HEK293 (cell line): ENCODE measurements around the gene C2CD4C.

Source experiments
- CTCF ChIA-PET: fragments of 350-600 bp; formaldehyde crosslinking; extraction: SDS; loops from one replicate; lab custom pipeline; 2021; ENCODE audit warnings: antibody characterized with exemption; lab: Yijun Ruan, JAX
- POLR2A ChIA-PET: fragments of 300-600 bp; formaldehyde crosslinking; extraction: SDS; loops from one replicate; lab custom pipeline; 2020; ENCODE audit warnings: antibody characterized with exemption, inconsistent platforms; lab: Yijun Ruan, JAX
- H3K27ac ChIP-seq: fragments of 200-500 bp; sonication (Bioruptor generic); 2 replicates; pipeline ENCODE4 v1.5.1; 2014; ENCODE audit warnings: low read depth, low read length, control low read depth, inconsistent platforms; ENCODE audit errors: extremely low read depth
- H3K36me3 ChIP-seq, 2 experiments: fragments of 200-500 bp in 1 of 2; sonication (Bioruptor generic) in 1 of 2; 1 replicate in 1 of 2; 2 replicates in 1 of 2; pipeline ENCODE4 v1.5.1; 2014 to 2017; ENCODE audit warnings: inconsistent platforms in 2 of 2, low read length in 2 of 2; ENCODE audit not compliant: control insufficient read depth in 2 of 2, insufficient read depth in 1 of 2
- H3K4me1 ChIP-seq: fragments of 200-500 bp; sonication (Bioruptor generic); 2 replicates; pipeline ENCODE4 v1.5.1; 2014; ENCODE audit warnings: mild to moderate bottlenecking, low read length, inconsistent platforms; ENCODE audit not compliant: control insufficient read depth, insufficient read depth
- H3K4me3 ChIP-seq: 2 replicates; pipeline ENCODE4 v1.5.1; 2011; ENCODE audit warnings: low read depth, mild to moderate bottlenecking, control low read depth, low read length, moderate library complexity
- H3K9me3 ChIP-seq: fragments of 200-500 bp; sonication (Bioruptor generic); 2 replicates; pipeline ENCODE4 v1.5.1; 2014; ENCODE audit warnings: low read depth, low read length, inconsistent platforms; ENCODE audit not compliant: control insufficient read depth, insufficient read depth
- GLIS1 ChIP-seq: fragments of 450-650 bp; formaldehyde crosslinking; IDR thresholded peaks from 2 replicates; pipeline ENCODE4 v1.5.1; 2016; ENCODE audit warnings: missing biosample characterization, missing genetic modification characterization
- GLIS2 ChIP-seq: fragments of 450-650 bp; formaldehyde crosslinking; IDR thresholded peaks from 2 replicates; pipeline ENCODE4 v1.5.1; 2016; ENCODE audit warnings: missing biosample characterization, missing genetic modification characterization
- KLF1 ChIP-seq: fragments of 450-650 bp; formaldehyde crosslinking; IDR thresholded peaks from 2 replicates; pipeline ENCODE4 v1.5.1; 2016; ENCODE audit warnings: missing biosample characterization, missing genetic modification characterization
- KLF10 ChIP-seq: fragments of 450-650 bp; IDR thresholded peaks from 2 replicates; pipeline ENCODE4 v1.5.1; 2018; ENCODE audit warnings: missing biosample characterization, mild to moderate bottlenecking, missing genetic modification characterization
- KLF8 ChIP-seq: fragments of 450-650 bp; formaldehyde crosslinking; IDR thresholded peaks from 2 replicates; pipeline ENCODE4 v1.5.1; 2016; ENCODE audit warnings: missing biosample characterization, missing genetic modification characterization
- MYNN ChIP-seq: fragments of 450-650 bp; formaldehyde crosslinking; IDR thresholded peaks from 2 replicates; pipeline ENCODE4 v1.5.1; 2016; ENCODE audit warnings: missing biosample characterization, missing genetic modification characterization, borderline replicate concordance
- TCF7L2 ChIP-seq: IDR thresholded peaks from 2 replicates; pipeline ENCODE4 v1.6.1; 2011; ENCODE audit warnings: low read depth, mild to moderate bottlenecking, inconsistent platforms, low read length, moderate library complexity, borderline replicate concordance
- TRIM28 ChIP-seq: IDR thresholded peaks from 2 replicates; pipeline ENCODE4 v1.6.1; 2011; ENCODE audit warnings: low read length, control low read depth, borderline replicate concordance
- ZBTB17 ChIP-seq: fragments of 450-650 bp; formaldehyde crosslinking; IDR thresholded peaks from 2 replicates; pipeline ENCODE4 v1.5.1; 2016; ENCODE audit warnings: missing biosample characterization, missing genetic modification characterization
- ZBTB48 ChIP-seq: fragments of 450-650 bp; formaldehyde crosslinking; IDR thresholded peaks from 2 replicates; pipeline ENCODE4 v1.5.1; 2016; ENCODE audit warnings: missing biosample characterization, missing genetic modification characterization
- ZBTB7A ChIP-seq: fragments of 450-650 bp; formaldehyde crosslinking; IDR thresholded peaks from 2 replicates; pipeline ENCODE4 v1.5.1; 2016; ENCODE audit warnings: low read depth, missing biosample characterization, missing genetic modification characterization
- ZEB2 ChIP-seq: fragments of 450-650 bp; formaldehyde crosslinking; IDR thresholded peaks from 2 replicates; pipeline ENCODE4 v1.5.1; 2016; ENCODE audit warnings: missing biosample characterization, missing genetic modification characterization
- ZNF112 ChIP-seq: fragments of 450-650 bp; formaldehyde crosslinking; IDR thresholded peaks from 2 replicates; pipeline ENCODE4 v1.5.0; 2017; ENCODE audit warnings: missing biosample characterization, missing genetic modification characterization
- ZNF18 ChIP-seq: fragments of 450-650 bp; formaldehyde crosslinking; IDR thresholded peaks from 2 replicates; pipeline ENCODE4 v1.5.1; 2016; ENCODE audit warnings: missing biosample characterization, missing genetic modification characterization
- ZNF2 ChIP-seq: fragments of 450-650 bp; formaldehyde crosslinking; IDR thresholded peaks from 2 replicates; pipeline ENCODE4 v1.5.1; 2016; ENCODE audit warnings: missing biosample characterization, missing genetic modification characterization
- ZNF350 ChIP-seq: fragments of 450-650 bp; formaldehyde crosslinking; IDR thresholded peaks from 2 replicates; pipeline ENCODE4 v1.5.0; 2017; ENCODE audit warnings: missing biosample characterization, mild to moderate bottlenecking, missing genetic modification characterization
- ZNF513 ChIP-seq: fragments of 450-650 bp; IDR thresholded peaks from 2 replicates; pipeline ENCODE4 v1.5.1; 2018; ENCODE audit warnings: missing biosample characterization, missing genetic modification characterization
- ZNF560 ChIP-seq: fragments of 450-650 bp; formaldehyde crosslinking; IDR thresholded peaks from 2 replicates; pipeline ENCODE4 v1.5.1; 2017; ENCODE audit warnings: missing biosample characterization, missing genetic modification characterization, borderline replicate concordance
- ZNF664 ChIP-seq: fragments of 450-650 bp; formaldehyde crosslinking; IDR thresholded peaks from 2 replicates; pipeline ENCODE4 v1.5.1; 2016; ENCODE audit warnings: missing biosample characterization, missing genetic modification characterization
- ZXDB ChIP-seq: fragments of 450-650 bp; formaldehyde crosslinking; IDR thresholded peaks from 2 replicates; pipeline ENCODE4 v1.5.1; 2016; ENCODE audit warnings: missing biosample characterization, missing genetic modification characterization
- TF ChIP-seq, protein P1 (sequence below): fragments of 450-650 bp; formaldehyde crosslinking; IDR thresholded peaks from 2 replicates; pipeline ENCODE4 v1.5.1; 2016; ENCODE audit warnings: missing biosample characterization, missing genetic modification characterization
- TF ChIP-seq, protein P2 (sequence below): fragments of 450-650 bp; formaldehyde crosslinking; IDR thresholded peaks from 2 replicates; pipeline ENCODE4 v1.5.1; 2017; ENCODE audit warnings: missing biosample characterization, missing genetic modification characterization

C2CD4C gene

DNA sequence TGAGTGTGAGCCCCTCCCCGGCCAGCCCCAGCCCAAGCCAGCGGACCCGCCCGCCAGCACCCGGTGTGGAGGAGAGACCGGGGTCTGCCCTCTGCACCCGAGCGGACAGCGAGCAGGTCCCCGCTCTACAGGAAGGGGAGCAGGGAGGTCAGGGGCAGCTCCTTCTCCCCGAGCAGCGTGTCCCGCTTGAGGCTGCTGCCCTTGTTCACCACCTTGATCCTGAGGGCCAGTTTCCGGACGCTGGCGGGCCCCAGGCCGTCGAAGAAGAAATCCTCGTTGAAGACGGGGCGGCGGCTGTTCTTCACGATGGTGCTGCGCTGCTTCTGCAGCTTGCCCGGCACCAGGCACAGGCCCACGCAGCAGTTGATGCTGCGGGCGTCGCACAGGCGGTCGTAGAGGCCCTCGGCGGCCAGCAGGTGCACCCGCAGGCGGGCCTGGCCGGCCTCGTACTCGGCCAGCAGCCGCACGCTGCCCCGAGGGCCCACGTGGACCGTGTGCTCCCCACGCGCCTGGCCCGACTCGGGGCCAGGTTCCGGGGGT lies 1.9 kb downstream of the C2CD4C start:
- peaks cover 10% of the 10 kb centered on the region for H3K4me1 ChIP-seq
- ChIA-PET CTCF (no interaction called here), POLR2A (no interaction called here)
- H3K4me3 ChIP-seq = no peak overlapping the region
- H3K27ac ChIP-seq = no peak overlapping the region
- TF ChIP-seq KLF1 (tag by site-specific recombination) (0 out of 2 replicates have a peak, but pooled peaks have one; percentile 34), ZNF2 (tag by site-specific recombination) (no peak)
- TF ChIP-seq, all 188 proteins: peak for 1
- Histone ChIP-seq H3K9me3 (no peaks in the 10 kb centered on the region), H3K36me3 (no peaks in the 10 kb centered on the region)

- no peaks in the 10 kb centered on the region for H3K36me3 ChIP-seq
- ChIA-PET CTCF (interaction anchor here (0.7 kb wide), 1 partner anchor 32 kb away, joined by 4 read pairs; no protein-coding TSS in a partner anchor), POLR2A (interaction anchor here (0.6 to 1.5 kb wide), 2 partner anchors 83 to 150 kb away, joined by 3 to 4 read pairs; no protein-coding TSS in a partner anchor)
- H3K4me1 ChIP-seq = peaks cover 10% of the 10 kb centered on the region
- H3K4me3 ChIP-seq = no peak overlapping the region
- TF ChIP-seq TCF7L2 (no peak), ZNF18 (tag by site-specific recombination) (peak; percentile 76; the same call in 1 of the 2 replicates), MYNN (no peak), GLIS2 (tag by site-specific recombination) (no peak), ZNF112 (tag by site-specific recombination) (no peak)
- H3K9me3 ChIP-seq = no peaks in the 10 kb centered on the region
- H3K27ac ChIP-seq = no peak overlapping the region
Measured at GRCh38 chr19:406135-406781, 2.7 kb downstream of the C2CD4C start.

- H3K4me1 ChIP-seq = peaks cover 10% of the 10 kb centered on the region
- no peaks in the 10 kb centered on the region for H3K36me3 ChIP-seq
- ChIA-PET CTCF (interaction anchor here (0.5 to 0.7 kb wide), 2 partner anchors 33 to 105 kb away, joined by 3 to 4 read pairs; no protein-coding TSS in a partner anchor), POLR2A (interaction anchor here (0.6 to 1.5 kb wide), 2 partner anchors 84 to 150 kb away, joined by 3 to 4 read pairs; no protein-coding TSS in a partner anchor)
- no peak overlapping the region for H3K4me3 ChIP-seq
- H3K27ac ChIP-seq = no peak overlapping the region
- no peaks in the 10 kb centered on the region for H3K9me3 ChIP-seq
- TF ChIP-seq ZBTB48 (tag by site-specific recombination) (peak; percentile 40; the same call in 1 of the 2 replicates), KLF10 (tag by site-specific recombination) (no peak), ZNF513 (tag by site-specific recombination) (peak; percentile 45; the same call in 1 of the 2 replicates), ZNF664 (tag by site-specific recombination) (no peak), ZEB2 (tag by site-specific recombination) (peak; percentile 45; the same call in 1 of the 2 replicates), ZNF350 (tag by site-specific recombination) (no peak), ZNF560 (no peak), KLF1 (tag by site-specific recombination) (peak; percentile 65), ZBTB7A (no peak), KLF8 (tag by site-specific recombination) (0 out of 2 replicates have a peak, but pooled peaks have one; percentile 4), GLIS1 (peak; percentile 97), TRIM28 (no peak), ZBTB17 (tag by site-specific recombination) (peak; percentile 69), ZXDB (tag by site-specific recombination) (0 out of 2 replicates have a peak, but pooled peaks have one; percentile 22)
- TF ChIP-seq, protein P1, sequence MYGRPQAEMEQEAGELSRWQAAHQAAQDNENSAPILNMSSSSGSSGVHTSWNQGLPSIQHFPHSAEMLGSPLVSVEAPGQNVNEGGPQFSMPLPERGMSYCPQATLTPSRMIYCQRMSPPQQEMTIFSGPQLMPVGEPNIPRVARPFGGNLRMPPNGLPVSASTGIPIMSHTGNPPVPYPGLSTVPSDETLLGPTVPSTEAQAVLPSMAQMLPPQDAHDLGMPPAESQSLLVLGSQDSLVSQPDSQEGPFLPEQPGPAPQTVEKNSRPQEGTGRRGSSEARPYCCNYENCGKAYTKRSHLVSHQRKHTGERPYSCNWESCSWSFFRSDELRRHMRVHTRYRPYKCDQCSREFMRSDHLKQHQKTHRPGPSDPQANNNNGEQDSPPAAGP = no peak
- TF ChIP-seq, protein P2, sequence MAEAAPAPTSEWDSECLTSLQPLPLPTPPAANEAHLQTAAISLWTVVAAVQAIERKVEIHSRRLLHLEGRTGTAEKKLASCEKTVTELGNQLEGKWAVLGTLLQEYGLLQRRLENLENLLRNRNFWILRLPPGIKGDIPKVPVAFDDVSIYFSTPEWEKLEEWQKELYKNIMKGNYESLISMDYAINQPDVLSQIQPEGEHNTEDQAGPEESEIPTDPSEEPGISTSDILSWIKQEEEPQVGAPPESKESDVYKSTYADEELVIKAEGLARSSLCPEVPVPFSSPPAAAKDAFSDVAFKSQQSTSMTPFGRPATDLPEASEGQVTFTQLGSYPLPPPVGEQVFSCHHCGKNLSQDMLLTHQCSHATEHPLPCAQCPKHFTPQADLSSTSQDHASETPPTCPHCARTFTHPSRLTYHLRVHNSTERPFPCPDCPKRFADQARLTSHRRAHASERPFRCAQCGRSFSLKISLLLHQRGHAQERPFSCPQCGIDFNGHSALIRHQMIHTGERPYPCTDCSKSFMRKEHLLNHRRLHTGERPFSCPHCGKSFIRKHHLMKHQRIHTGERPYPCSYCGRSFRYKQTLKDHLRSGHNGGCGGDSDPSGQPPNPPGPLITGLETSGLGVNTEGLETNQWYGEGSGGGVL (tag by site-specific recombination) = 0 out of 2 replicates have a peak, but pooled peaks have one; percentile 20
Measured at GRCh38 chr19:405121-405965, 3.6 kb downstream of the C2CD4C start.
